GM23248 (cell line): ENCODE results near the gene UNC13B.

Experiments used
- EZH2 ChIP-seq: fragments of 200-600 bp; sonication (generic); IDR thresholded peaks from 2 replicates; pipeline ENCODE4 v1.6.1; 2018; ENCODE audit warnings: antibody characterized with exemption, mild to moderate bottlenecking; ENCODE audit not compliant: insufficient read depth, poor library complexity, severe bottlenecking
- EZH2phosphoT487 ChIP-seq: fragments of 200-600 bp; sonication (generic); IDR thresholded peaks from 2 replicates; pipeline ENCODE4 v1.6.1; 2018; ENCODE audit warnings: antibody characterized with exemption, moderate library complexity, mild to moderate bottlenecking, low read depth; ENCODE audit not compliant: insufficient read depth

- TF ChIP-seq EZH2: no peak
- no peak for TF ChIP-seq EZH2phosphoT487
Observed at GRCh38 chr9:35349287-35349990, 187.6 kb downstream of the UNC13B start.
